DND-41 (cell line): ENCODE results near the gene UACA.

Source experiments
- EZH2 ChIP-seq: IDR thresholded peaks from 3 replicates; pipeline ENCODE4 v1.6.1; 2012; ENCODE audit warnings: borderline replicate concordance, low read depth, mild to moderate bottlenecking, moderate library complexity, low read length, inconsistent platforms; ENCODE audit not compliant: severe bottlenecking
- TF ChIP-seq, protein P1 (sequence below): IDR thresholded peaks from 2 replicates; pipeline ENCODE4 v1.5.1; 2012; ENCODE audit warnings: borderline replicate concordance, low read length, moderate library complexity, mild to moderate bottlenecking; ENCODE audit not compliant: poor library complexity, severe bottlenecking; ENCODE audit errors: extremely low read depth

DNA sequence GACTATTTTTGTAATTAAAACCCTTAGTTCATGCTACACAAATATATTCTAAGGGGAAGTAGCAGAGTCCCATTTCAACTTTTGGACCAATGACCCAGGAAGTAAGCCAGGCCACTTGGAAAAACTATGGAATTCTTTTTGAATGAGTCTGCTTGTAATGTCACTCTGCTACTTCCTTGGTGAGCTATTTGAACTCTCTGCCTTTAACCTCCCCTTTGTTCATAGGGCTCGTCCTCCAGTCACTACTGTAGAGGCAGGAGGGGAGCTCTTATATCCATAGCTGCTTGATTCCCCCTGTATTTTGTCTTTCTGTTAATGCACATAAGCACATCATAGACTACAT, 119.6 kb downstream of the UACA start:
- TF ChIP-seq, protein P1, sequence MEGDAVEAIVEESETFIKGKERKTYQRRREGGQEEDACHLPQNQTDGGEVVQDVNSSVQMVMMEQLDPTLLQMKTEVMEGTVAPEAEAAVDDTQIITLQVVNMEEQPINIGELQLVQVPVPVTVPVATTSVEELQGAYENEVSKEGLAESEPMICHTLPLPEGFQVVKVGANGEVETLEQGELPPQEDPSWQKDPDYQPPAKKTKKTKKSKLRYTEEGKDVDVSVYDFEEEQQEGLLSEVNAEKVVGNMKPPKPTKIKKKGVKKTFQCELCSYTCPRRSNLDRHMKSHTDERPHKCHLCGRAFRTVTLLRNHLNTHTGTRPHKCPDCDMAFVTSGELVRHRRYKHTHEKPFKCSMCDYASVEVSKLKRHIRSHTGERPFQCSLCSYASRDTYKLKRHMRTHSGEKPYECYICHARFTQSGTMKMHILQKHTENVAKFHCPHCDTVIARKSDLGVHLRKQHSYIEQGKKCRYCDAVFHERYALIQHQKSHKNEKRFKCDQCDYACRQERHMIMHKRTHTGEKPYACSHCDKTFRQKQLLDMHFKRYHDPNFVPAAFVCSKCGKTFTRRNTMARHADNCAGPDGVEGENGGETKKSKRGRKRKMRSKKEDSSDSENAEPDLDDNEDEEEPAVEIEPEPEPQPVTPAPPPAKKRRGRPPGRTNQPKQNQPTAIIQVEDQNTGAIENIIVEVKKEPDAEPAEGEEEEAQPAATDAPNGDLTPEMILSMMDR: no peak
- TF ChIP-seq EZH2: no peak
